ENCODE data around the gene COX5B. TPM values are rescaled to one million over a fixed set of nuclear protein-coding genes. Genes with fewer than 3 reads are reported as not detected.
"Not testable (repeated sequence)": the region's sequence is repeated elsewhere in the genome, so short reads cannot be mapped to it uniquely, and the experiment has no call there.

Gene COX5B
- total and polyA plus RNA-seq, 8 donors: 112 to 173 (median 126) TPM

DNA sequence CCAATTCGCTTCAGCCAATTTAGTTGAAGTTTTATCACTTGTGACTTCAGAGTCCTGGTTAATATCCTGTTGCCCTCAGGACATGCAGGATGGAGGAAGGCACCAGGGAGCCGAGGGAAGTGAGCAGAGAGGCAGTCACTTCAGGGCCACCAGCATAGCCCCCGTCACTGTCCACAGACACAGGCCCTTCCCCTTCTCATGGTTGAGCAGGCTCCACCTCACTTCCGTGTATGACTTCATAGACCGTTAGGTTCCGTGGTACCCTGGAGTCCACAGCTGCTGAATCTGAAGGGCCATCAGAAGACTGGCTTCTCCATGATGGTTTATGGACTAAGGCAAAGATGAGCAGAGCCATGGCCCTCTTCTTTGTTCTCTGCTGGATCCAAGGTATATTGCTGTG is 23.6 kb downstream of the COX5B start, which contains the start of gene C2orf92:
TSS of gene C2orf92 (plus strand) at position 266 of the 400 bp plus-strand sequence. CDS start at position 342, 76 bp downstream.
- TF ChIP-seq, protein P1, sequence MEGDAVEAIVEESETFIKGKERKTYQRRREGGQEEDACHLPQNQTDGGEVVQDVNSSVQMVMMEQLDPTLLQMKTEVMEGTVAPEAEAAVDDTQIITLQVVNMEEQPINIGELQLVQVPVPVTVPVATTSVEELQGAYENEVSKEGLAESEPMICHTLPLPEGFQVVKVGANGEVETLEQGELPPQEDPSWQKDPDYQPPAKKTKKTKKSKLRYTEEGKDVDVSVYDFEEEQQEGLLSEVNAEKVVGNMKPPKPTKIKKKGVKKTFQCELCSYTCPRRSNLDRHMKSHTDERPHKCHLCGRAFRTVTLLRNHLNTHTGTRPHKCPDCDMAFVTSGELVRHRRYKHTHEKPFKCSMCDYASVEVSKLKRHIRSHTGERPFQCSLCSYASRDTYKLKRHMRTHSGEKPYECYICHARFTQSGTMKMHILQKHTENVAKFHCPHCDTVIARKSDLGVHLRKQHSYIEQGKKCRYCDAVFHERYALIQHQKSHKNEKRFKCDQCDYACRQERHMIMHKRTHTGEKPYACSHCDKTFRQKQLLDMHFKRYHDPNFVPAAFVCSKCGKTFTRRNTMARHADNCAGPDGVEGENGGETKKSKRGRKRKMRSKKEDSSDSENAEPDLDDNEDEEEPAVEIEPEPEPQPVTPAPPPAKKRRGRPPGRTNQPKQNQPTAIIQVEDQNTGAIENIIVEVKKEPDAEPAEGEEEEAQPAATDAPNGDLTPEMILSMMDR (IDR thresholded peaks at IDR 0.05): no peak

GRCh38 chr2:97670471-97670870 is 24.6 kb downstream of the COX5B start:
- H3K4me1 ChIP-seq: no peaks in the 10 kb centered on the region
- no peak for ATAC-seq
- intact Hi-C loops (cut with DNase I): no loop called here
- no peak overlapping the region for H3K4me3 ChIP-seq
- no peaks in the 10 kb centered on the region for H3K36me3 ChIP-seq
- no peak for DNase-seq
- TF ChIP-seq, protein P1 (IDR thresholded peaks at IDR 0.05): no peak
- H3K27ac ChIP-seq: no peak overlapping the region
- H3K9me3 ChIP-seq: no peaks in the 10 kb centered on the region
- no peaks in the 10 kb centered on the region for H3K27me3 ChIP-seq

More for the DNA sequence above, 23.6 kb downstream of the COX5B start, which contains the start of gene C2orf92:
- no peaks in the 10 kb centered on the region for H3K27me3 ChIP-seq
- peaks cover 0 to 7% of the 10 kb centered on the region in 2 donors for H3K4me1 ChIP-seq
- no peaks in the 10 kb centered on the region for H3K9me3 ChIP-seq
- no peak within 1 kb of the TSS for H3K27ac ChIP-seq
- ATAC-seq: no peak
- H3K4me3 ChIP-seq: no peak within 1 kb of the TSS
- intact Hi-C loops (cut with DNase I): no loop called here
- H3K36me3 ChIP-seq: no peaks in the 10 kb centered on the region
- DNase-seq: no peak

GRCh38 chr2:97671526-97671925 is 25.7 kb downstream of the COX5B start:
- ATAC-seq (no peak), DNase-seq (no peak)
- intact Hi-C loops (cut with DNase I): no loop called here
- Histone ChIP-seq H3K27me3 (no peaks in the 10 kb centered on the region), H3K9me3 (no peaks in the 10 kb centered on the region), H3K4me1 (no peaks in the 10 kb centered on the region), H3K36me3 (no peaks in the 10 kb centered on the region), H3K4me3 (no peak overlapping the region), H3K27ac (no peak overlapping the region)
- TF ChIP-seq, protein P1 (IDR thresholded peaks at IDR 0.05): no peak

DNA sequence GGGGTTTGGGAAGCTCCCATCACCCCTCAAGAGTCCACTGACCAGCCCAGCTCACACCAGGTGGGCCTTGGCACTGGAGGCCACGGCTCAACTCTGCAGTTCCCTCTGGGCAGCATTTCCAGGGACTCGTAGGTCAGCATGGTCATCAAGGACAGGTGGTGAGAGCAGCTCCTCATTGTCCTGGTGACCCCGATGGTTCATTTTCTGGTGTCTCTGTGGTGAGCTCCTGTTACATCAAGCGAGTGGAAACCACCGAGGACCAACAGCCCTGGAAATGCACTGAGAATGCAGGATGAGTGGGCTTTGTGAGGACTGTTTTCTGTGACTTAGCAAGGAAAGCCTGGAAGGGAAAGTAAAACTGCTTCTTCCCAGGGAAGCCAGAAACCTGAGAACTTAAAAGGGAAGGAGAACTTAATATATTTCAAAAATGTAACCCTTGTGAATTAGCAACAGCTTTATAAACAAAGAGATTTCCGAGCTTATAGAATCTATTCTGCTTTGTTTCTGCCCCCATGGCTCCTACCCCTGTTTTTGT is 26.8 kb downstream of the COX5B start:
- H3K27me3 ChIP-seq; H3K36me3 ChIP-seq; H3K9me3 ChIP-seq; H3K27ac ChIP-seq; DNase-seq; H3K4me3 ChIP-seq; intact Hi-C loops (cut with DNase I); H3K4me1 ChIP-seq; ATAC-seq: not testable (repeated sequence)

DNA sequence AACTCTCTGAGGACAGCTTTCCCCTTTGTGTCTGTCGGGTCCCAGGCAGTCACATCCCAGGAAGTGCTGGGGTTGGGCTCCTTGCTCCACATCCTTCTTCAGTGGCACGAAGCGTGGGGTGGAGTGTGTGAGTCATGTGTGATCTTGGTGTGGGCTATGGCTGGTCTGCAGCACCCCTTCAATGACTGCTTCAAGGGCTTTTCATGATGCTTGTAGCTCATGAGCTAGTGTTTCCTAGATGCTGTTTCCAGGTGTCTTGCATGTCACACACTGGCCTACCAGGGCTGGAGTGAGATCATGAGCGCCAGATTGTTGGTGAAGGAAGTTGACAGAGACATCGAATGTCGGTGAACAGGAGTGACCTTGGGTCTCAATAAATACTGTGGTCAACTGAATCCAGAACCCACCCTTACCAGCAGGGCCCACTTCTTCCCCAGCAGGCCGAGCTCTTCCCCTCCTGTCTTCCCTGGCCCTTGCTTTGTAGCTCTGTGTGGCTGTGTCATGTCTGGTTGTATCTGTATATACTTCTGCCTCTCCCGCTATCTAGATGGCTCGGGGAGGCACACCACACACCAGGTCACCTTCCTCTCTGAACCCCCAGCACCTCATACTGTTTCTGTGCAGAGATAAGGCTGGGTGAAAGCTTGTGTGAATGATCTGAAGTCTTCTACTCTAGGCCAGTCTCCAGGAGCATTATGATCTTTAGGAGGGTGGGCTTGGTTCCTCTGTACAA is 27.5 kb downstream of the COX5B start:
- Histone ChIP-seq H3K27me3 (no peaks in the 10 kb centered on the region), H3K4me1 (no peaks in the 10 kb centered on the region), H3K9me3 (no peaks in the 10 kb centered on the region), H3K27ac (no peak overlapping the region), H3K4me3 (no peak overlapping the region), H3K36me3 (no peaks in the 10 kb centered on the region)
- TF ChIP-seq, protein P1 (IDR thresholded peaks at IDR 0.05): no peak
- ATAC-seq (no peak), DNase-seq (no peak)
- intact Hi-C loops (cut with DNase I): no loop called here

Measured in left lung (tissue), 10 donors.